OCI-LY1 (cell line): ENCODE data around the gene ANO6.

Experiments
- H2AFZ ChIP-seq: fragments of 200-600 bp; sonication (generic), shearing (Covaris generic); 2 replicates; pipeline ENCODE4 v1.6.0; 2014; ENCODE audit warnings: antibody characterized with exemption, mild to moderate bottlenecking, low read length
- H3F3A ChIP-seq: fragments of 200-600 bp; sonication (generic), shearing (Covaris generic); 2 replicates; pipeline ENCODE4 v1.6.0; 2014; ENCODE audit warnings: mild to moderate bottlenecking, antibody characterized with exemption, low read length, moderate library complexity; ENCODE audit not compliant: insufficient read depth
- H3K27ac ChIP-seq: fragments of 200-600 bp; sonication (generic); 2 replicates; pipeline ENCODE4 v1.5.1; 2014; ENCODE audit warnings: low read length, mixed run types, mild to moderate bottlenecking, low read depth; ENCODE audit not compliant: poor library complexity, severe bottlenecking
- H3K27me3 ChIP-seq: fragments of 200-600 bp; sonication (generic); 2 replicates; pipeline ENCODE4 v1.6.0; 2014; ENCODE audit warnings: antibody characterized with exemption, mild to moderate bottlenecking, low read length, moderate library complexity; ENCODE audit not compliant: insufficient read depth
- H3K36me3 ChIP-seq: fragments of 200-600 bp; sonication (generic); 2 replicates; pipeline ENCODE4 v1.6.1; 2014; ENCODE audit warnings: mild to moderate bottlenecking, antibody characterized with exemption, low read length, moderate library complexity, mixed read lengths; ENCODE audit not compliant: insufficient read depth
- H3K4me1 ChIP-seq: fragments of 200-600 bp; sonication (generic); 2 replicates; pipeline ENCODE4 v1.5.1; 2014; ENCODE audit warnings: mild to moderate bottlenecking, low read length, moderate library complexity; ENCODE audit not compliant: insufficient read depth, severe bottlenecking
- H3K4me2 ChIP-seq: fragments of 200-600 bp; sonication (generic), shearing (Covaris generic); 2 replicates; pipeline ENCODE4 v1.6.1; 2014; ENCODE audit warnings: low read length
- H3K4me3 ChIP-seq: fragments of 200-600 bp; sonication (generic); 2 replicates; pipeline ENCODE4 v1.5.1; 2014; ENCODE audit warnings: low read length, low read depth, mild to moderate bottlenecking, mixed read lengths; ENCODE audit not compliant: poor library complexity, severe bottlenecking
- H3K79me2 ChIP-seq: fragments of 200-600 bp; shearing (Covaris generic); 2 replicates; pipeline ENCODE4 v1.6.1; 2016; ENCODE audit warnings: mixed run types, low read length, mixed read lengths; ENCODE audit not compliant: insufficient read depth
- H3K9ac ChIP-seq: fragments of 200-600 bp; sonication (generic), shearing (Covaris generic); 2 replicates; pipeline ENCODE4 v1.6.1; 2014; ENCODE audit warnings: mild to moderate bottlenecking, low read length, mixed read lengths
- H3K9me2 ChIP-seq: fragments of 200-600 bp; sonication (generic), shearing (Covaris generic); 2 replicates; pipeline ENCODE4 v1.6.1; 2014; ENCODE audit warnings: low read depth, mild to moderate bottlenecking, low read length, mixed read lengths
- H3K9me3 ChIP-seq: fragments of 200-600 bp; shearing (Covaris generic); 2 replicates; pipeline ENCODE4 v1.6.1; 2014; ENCODE audit warnings: low read length, mixed read lengths
- H4K20me1 ChIP-seq: fragments of 200-600 bp; sonication (generic), shearing (Covaris generic); 2 replicates; pipeline ENCODE4 v1.6.0; 2016; ENCODE audit warnings: mild to moderate bottlenecking, low read length; ENCODE audit not compliant: insufficient read depth
- CTCF ChIP-seq: fragments of 200-600 bp; sonication (generic), shearing (Covaris generic); IDR thresholded peaks from 2 replicates; pipeline ENCODE4 v1.5.1; 2017; ENCODE audit warnings: mild to moderate bottlenecking, antibody characterized with exemption, low read length, moderate library complexity, mixed read lengths
- EZH2 ChIP-seq: fragments of 200-600 bp; sonication (generic), shearing (Covaris generic); IDR thresholded peaks from 2 replicates; pipeline ENCODE4 v1.8.0; 2017; ENCODE audit warnings: borderline replicate concordance, mixed run types, mild to moderate bottlenecking, antibody characterized with exemption, low read length, moderate library complexity, mixed read lengths

The ANO6 gene

GRCh38 chr12:45298047-45298446, 82.2 kb downstream of the ANO6 start:
- no peaks in the 10 kb centered on the region for H3K27me3 ChIP-seq
- no peak overlapping the region for H3K27ac ChIP-seq
- no peak overlapping the region for H3K4me2 ChIP-seq
- H2AFZ ChIP-seq, result no peak overlapping the region
- H3K9me2 ChIP-seq, result no peaks in the 10 kb centered on the region
- no peak overlapping the region for H3K9ac ChIP-seq
- no peaks in the 10 kb centered on the region for H3K4me1 ChIP-seq
- TF ChIP-seq EZH2 (no peak), CTCF (no peak)
- no peaks in the 10 kb centered on the region for H4K20me1 ChIP-seq
- H3F3A ChIP-seq, result no peaks in the 10 kb centered on the region; the same call in 1 of the 2 replicates
- H3K4me3 ChIP-seq, result no peak overlapping the region
- no peaks in the 10 kb centered on the region for H3K36me3 ChIP-seq
- no peaks in the 10 kb centered on the region for H3K79me2 ChIP-seq
- H3K9me3 ChIP-seq, result no peaks in the 10 kb centered on the region

GRCh38 chr12:45298721-45299692, 83.1 kb downstream of the ANO6 start:
- Histone ChIP-seq H3K27me3 (no peaks in the 10 kb centered on the region), H3K79me2 (no peaks in the 10 kb centered on the region), H3K4me1 (no peaks in the 10 kb centered on the region), H3F3A (no peaks in the 10 kb centered on the region; the same call in 1 of the 2 replicates), H3K9me2 (no peaks in the 10 kb centered on the region), H4K20me1 (no peaks in the 10 kb centered on the region), H3K4me2 (no peak overlapping the region), H3K27ac (no peak overlapping the region), H3K36me3 (no peaks in the 10 kb centered on the region), H3K9ac (no peak overlapping the region), H2AFZ (no peak overlapping the region), H3K4me3 (no peak overlapping the region), H3K9me3 (no peaks in the 10 kb centered on the region)
- no peak for TF ChIP-seq CTCF
- no peak for TF ChIP-seq EZH2

GRCh38 chr12:45302621-45303369, 86.9 kb downstream of the ANO6 start:
- Histone ChIP-seq H3K9me3 (no peaks in the 10 kb centered on the region), H2AFZ (no peak overlapping the region), H3K79me2 (no peaks in the 10 kb centered on the region), H3K27ac (no peak overlapping the region), H3K9ac (no peak overlapping the region), H3K4me3 (no peak overlapping the region), H3F3A (no peaks in the 10 kb centered on the region), H3K4me1 (no peaks in the 10 kb centered on the region), H3K9me2 (no peaks in the 10 kb centered on the region), H3K36me3 (no peaks in the 10 kb centered on the region), H3K4me2 (no peak overlapping the region), H4K20me1 (no peaks in the 10 kb centered on the region), H3K27me3 (no peaks in the 10 kb centered on the region)
- TF ChIP-seq EZH2 (no peak), CTCF (no peak)
